Bronchial epithelial cell (primary cell): ENCODE results near the gene ZG16B. TPM values are rescaled to one million over a fixed set of nuclear protein-coding genes. Genes with fewer than 3 reads are reported as not detected.

Experiments used
- DNase-seq: peaks from one replicate; pipeline ENCODE4 v3.0.0-alpha.2; 2010; ENCODE audit warnings: low read depth
- FAIRE-seq: peaks from 2 replicates; lab custom pipeline; 2011; peaks lifted over from hg19 to GRCh38; lab: Jason Lieb, UNC
- H3K27me3 ChIP-seq: 2 replicates; pipeline ENCODE4 v1.5.1; 2011; ENCODE audit warnings: low read length; ENCODE audit not compliant: control insufficient read depth, insufficient read depth
- H3K36me3 ChIP-seq: 2 replicates; pipeline ENCODE4 v1.5.1; 2011; ENCODE audit warnings: low read length; ENCODE audit not compliant: control insufficient read depth, insufficient read depth
- H3K4me3 ChIP-seq: 2 replicates; pipeline ENCODE4 v1.5.1; 2011; ENCODE audit warnings: mild to moderate bottlenecking, low read depth, low read length, control low read depth
- total RNA-seq: library from RNA; depleted of rRNA; stranded (reverse); fragments of >200 nt; gene quantifications from 2 replicates; pipeline ENCODE4 v1.2.1, GENCODE V29; 2014
- TF ChIP-seq, protein P1 (sequence below): IDR thresholded peaks from 2 replicates; pipeline ENCODE4 v1.5.1; 2011; ENCODE audit warnings: mild to moderate bottlenecking, moderate library complexity, low read length, control low read depth, inconsistent platforms; ENCODE audit not compliant: insufficient read depth, severe bottlenecking

ZG16B gene
- total RNA-seq, 1 donor from 2014 or later = 0.53 TPM

DNA sequence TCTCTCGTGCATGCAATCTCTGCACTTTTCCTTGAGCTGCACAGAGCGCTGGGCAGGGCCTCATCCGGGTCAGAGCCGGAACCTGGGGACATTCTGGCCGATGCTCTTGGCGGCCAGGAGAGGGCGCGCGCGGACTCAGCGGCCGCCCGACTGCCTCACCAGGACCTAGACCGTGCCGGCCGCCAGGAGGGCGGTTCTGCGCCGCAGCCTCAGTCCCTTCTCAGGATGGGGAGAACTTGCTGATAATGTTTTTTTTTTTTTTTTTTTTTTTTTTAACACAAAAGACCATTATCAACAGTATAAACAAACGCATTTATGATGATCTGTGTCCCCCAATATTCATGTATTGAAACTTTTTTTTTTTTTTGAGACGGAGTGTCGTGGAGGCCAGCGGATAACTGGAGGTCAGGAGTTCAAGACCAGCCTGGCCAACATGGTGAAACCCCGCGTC is 44.8 kb downstream of the ZG16B start:
- FAIRE-seq = no peak
- TF ChIP-seq, protein P1, sequence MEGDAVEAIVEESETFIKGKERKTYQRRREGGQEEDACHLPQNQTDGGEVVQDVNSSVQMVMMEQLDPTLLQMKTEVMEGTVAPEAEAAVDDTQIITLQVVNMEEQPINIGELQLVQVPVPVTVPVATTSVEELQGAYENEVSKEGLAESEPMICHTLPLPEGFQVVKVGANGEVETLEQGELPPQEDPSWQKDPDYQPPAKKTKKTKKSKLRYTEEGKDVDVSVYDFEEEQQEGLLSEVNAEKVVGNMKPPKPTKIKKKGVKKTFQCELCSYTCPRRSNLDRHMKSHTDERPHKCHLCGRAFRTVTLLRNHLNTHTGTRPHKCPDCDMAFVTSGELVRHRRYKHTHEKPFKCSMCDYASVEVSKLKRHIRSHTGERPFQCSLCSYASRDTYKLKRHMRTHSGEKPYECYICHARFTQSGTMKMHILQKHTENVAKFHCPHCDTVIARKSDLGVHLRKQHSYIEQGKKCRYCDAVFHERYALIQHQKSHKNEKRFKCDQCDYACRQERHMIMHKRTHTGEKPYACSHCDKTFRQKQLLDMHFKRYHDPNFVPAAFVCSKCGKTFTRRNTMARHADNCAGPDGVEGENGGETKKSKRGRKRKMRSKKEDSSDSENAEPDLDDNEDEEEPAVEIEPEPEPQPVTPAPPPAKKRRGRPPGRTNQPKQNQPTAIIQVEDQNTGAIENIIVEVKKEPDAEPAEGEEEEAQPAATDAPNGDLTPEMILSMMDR = peak; percentile 95
- DNase-seq = peak; percentile 30
- Histone ChIP-seq H3K36me3 (no peaks in the 10 kb centered on the region), H3K4me3 (no peak overlapping the region), H3K27me3 (no peaks in the 10 kb centered on the region)

DNA sequence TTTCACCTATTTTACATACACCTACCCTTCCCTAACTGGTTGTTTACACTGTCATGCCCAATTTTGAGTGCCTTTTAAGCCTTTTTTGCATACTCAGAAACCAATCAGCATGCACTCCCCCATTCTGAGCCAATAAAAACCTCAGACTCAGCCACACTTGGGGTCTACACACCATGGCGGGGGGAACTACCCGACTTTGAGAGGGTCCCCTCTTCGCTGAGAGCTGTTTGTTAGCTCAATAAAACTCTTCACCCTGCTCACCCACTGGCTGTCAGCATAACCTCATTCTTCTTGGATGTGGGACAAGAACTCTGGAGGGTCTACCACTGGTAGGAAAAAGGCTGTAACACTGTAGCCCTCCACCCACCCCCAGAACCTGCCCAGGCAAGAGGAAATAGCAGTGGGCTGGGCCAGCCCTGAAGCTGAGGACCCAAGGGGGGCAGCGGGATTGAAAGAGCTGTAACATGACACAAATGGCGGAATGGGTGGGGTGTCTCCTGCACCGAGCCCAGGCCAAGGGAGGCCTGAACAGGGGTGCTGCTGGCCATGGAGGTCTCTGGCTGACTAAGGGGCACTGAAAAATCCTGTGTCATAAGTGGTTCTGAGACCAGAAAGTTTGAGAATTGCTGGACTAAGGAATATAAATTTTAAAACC is 49.9 kb downstream of the ZG16B start:
- FAIRE-seq (no peak), DNase-seq (no peak)
- H3K36me3 ChIP-seq = no peaks in the 10 kb centered on the region
- H3K27me3 ChIP-seq = no peaks in the 10 kb centered on the region
- H3K4me3 ChIP-seq = no peak overlapping the region
- TF ChIP-seq, protein P1 = no peak

Other genes with a start within 250 kb of the ZG16B start
- gene KCTD5, start 147.8 kb upstream of the ZG16B start, total RNA-seq = 28.4 and 46.1 TPM in 2 replicates
- gene PRSS27, start 110.1 kb upstream of the ZG16B start, total RNA-seq = 1.3 and 4.5 TPM in 2 replicates
- 30.5 and 41.5 TPM in 2 replicates for gene SRRM2, start 77.7 kb upstream of the ZG16B start, total RNA-seq
- 468 and 946 TPM in 2 replicates for gene ELOB, start 53.0 kb upstream of the ZG16B start, total RNA-seq
- not detected in 2 replicates for gene PRSS33, start 42.7 kb upstream of the ZG16B start, total RNA-seq
- gene PRSS41, start 31.8 kb upstream of the ZG16B start, total RNA-seq = not detected in 2 replicates
- 2.8 and 4.5 TPM in 2 replicates for gene PRSS21, start 13.1 kb upstream of the ZG16B start, total RNA-seq
- gene PRSS22, start 27.9 kb downstream of the ZG16B start, total RNA-seq = 9.2 and 16.9 TPM in 2 replicates
- gene FLYWCH2, start 52.9 kb downstream of the ZG16B start, total RNA-seq = 63.7 and 76.0 TPM in 2 replicates
- 41.9 and 96.5 TPM in 2 replicates for gene FLYWCH1, start 81.6 kb downstream of the ZG16B start, total RNA-seq
- gene KREMEN2, start 134.0 kb downstream of the ZG16B start, total RNA-seq = 1.1 and 1.2 TPM in 2 replicates
- gene PAQR4, start 139.0 kb downstream of the ZG16B start, total RNA-seq = 5.3 and 5.5 TPM in 2 replicates
- 0.26 and 0.51 TPM in 2 replicates for gene PKMYT1, start 150.1 kb downstream of the ZG16B start, total RNA-seq
- gene CLDN9, start 182.6 kb downstream of the ZG16B start, total RNA-seq = under 0.01 and 0.13 TPM in 2 replicates
- gene CLDN6, start 187.9 kb downstream of the ZG16B start, total RNA-seq = not detected in 2 replicates
- 440 and 686 TPM in 2 replicates for gene TNFRSF12A, start 190.1 kb downstream of the ZG16B start, total RNA-seq
- gene HCFC1R1, start 193.6 kb downstream of the ZG16B start, total RNA-seq = 1.1 and 5.6 TPM in 2 replicates
- gene THOC6, start 193.7 kb downstream of the ZG16B start, total RNA-seq = 23.7 and 28.4 TPM in 2 replicates
- 24.5 and 56.1 TPM in 2 replicates for gene BICDL2, start 206.6 kb downstream of the ZG16B start, total RNA-seq
- gene MMP25, start 216.3 kb downstream of the ZG16B start, total RNA-seq = under 0.01 and 0.13 TPM in 2 replicates
- gene IL32, start 235.3 kb downstream of the ZG16B start, total RNA-seq = 0.53 and 2.8 TPM in 2 replicates